LNCAP (cell line): ENCODE results near the gene BRD9.

Experiments
- TF ChIP-seq, protein P1 (sequence below): fragments of 450-650 bp; IDR thresholded peaks from 2 replicates; pipeline ENCODE4 v1.5.1; 2017; ENCODE audit warnings: mild to moderate bottlenecking

Gene BRD9

DNA sequence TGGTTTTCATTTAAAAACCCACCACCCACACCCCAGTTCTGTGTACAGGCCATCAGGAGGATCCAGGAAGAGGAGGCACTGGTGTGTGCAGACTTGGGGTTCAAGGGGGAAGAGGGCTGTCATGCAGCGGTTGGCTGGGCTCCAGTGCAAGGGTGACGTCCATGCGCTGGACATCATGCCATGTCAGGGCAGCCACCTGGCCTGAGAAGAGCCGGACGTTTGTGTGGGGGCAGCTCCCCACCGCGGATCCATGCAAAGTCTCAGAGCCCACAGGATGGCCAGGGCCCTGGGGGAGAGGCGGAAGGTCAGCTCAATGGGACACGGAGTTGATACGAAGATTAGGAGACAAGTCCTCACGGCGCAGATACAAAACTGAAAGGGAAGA, 11.1 kb downstream of the BRD9 start:
- TF ChIP-seq, protein P1, sequence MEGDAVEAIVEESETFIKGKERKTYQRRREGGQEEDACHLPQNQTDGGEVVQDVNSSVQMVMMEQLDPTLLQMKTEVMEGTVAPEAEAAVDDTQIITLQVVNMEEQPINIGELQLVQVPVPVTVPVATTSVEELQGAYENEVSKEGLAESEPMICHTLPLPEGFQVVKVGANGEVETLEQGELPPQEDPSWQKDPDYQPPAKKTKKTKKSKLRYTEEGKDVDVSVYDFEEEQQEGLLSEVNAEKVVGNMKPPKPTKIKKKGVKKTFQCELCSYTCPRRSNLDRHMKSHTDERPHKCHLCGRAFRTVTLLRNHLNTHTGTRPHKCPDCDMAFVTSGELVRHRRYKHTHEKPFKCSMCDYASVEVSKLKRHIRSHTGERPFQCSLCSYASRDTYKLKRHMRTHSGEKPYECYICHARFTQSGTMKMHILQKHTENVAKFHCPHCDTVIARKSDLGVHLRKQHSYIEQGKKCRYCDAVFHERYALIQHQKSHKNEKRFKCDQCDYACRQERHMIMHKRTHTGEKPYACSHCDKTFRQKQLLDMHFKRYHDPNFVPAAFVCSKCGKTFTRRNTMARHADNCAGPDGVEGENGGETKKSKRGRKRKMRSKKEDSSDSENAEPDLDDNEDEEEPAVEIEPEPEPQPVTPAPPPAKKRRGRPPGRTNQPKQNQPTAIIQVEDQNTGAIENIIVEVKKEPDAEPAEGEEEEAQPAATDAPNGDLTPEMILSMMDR: no peak

DNA sequence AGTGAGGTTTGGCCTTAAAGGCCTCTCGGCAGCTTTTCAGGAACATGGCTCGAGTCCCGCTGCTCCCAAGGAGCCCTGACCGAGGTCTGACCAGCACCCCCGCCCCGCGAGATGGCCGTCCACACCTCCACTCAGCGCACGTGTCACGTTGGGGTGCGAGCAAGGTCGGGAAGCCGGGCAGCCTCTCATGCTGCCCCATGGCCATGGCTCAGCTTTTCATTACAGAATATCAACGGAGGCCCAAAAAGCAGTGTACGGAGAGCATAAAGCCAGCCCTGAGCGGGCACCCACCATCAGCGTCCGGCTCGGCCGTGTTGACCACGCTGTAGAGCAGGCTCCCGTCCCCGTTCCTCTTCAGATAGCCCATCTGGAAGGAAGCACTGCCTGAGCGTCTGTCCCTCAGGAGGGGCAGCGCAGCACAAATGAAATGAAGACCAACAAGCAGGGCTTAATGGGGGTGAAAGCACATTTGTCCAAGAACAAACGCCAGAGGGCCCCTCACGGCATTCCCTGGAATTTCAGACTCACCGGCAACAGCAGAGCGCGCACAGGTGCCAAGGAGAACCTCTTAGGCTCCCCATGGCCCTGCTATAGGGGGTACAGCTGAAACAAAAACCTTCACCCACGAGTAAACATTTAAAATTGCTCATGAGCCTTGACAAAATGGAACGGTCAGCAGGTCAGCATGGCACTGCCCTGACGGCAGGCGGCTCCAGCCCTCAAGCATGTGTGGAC, 11.6 kb downstream of the BRD9 start:
- TF ChIP-seq, protein P1: no peak

DNA sequence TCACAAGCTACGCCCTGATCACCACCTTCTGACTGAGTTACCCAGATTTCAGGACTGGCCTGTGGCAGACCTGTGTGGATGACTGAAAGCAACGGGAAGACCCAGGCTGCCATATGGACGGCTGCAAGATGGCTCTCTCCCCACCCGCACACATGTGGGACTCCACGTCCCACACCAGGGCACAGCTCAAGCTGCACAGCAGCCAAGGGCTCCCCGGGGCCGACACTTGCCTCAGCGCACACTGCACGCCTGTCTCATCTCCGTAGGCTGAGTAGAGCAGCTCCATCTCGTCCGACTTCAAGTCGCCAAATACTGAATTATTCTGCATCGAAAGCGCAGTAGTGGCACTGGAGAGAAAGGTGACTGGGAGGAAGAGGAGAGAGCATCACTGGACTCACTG, 14.5 kb downstream of the BRD9 start:
- TF ChIP-seq, protein P1: no peak

DNA sequence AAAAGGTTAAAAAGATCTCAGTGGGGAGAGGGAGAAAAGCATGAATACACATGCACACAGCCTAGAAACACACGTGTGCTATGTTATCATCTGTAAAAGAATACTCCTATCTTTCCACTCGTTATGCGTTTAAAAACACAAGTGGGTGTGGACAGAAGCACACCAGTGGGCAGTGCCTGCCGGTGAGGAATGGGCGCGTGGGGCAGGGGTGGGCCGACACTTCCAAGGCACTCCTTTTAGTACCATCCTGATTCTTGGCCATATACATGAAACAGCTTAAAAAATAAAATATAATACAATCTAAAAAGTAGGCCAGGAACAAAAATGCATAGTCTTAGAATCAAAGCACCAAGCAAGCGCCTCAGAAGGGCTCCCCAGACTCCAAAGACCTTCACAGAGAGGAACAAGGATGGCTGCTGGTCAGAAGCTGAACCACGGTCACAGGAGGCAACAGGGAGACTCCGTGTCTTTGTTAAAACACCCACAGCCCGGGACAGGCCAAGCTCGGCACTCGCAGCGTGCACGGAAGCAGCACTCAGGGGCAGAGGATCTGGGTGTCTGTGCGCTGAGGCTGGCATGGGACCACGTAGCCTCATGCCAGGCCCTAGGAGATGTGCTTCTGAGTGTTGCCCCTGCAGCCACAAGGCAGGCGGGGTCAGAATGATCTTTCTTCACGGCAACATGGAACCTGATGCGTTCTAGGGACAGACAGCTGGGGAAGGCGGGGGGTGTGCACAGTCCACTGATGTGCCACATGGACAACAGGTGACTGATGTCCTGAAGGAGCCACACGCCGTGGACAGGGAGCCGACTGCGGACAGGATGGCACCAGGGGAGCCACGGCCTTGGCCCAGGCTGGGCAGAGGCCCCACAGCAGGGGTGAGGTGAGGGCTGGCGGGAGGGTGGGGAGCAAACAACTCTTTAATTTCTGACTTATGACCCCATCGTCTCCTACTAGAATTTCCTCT, 15.9 kb downstream of the BRD9 start:
- TF ChIP-seq, protein P1: no peak

DNA sequence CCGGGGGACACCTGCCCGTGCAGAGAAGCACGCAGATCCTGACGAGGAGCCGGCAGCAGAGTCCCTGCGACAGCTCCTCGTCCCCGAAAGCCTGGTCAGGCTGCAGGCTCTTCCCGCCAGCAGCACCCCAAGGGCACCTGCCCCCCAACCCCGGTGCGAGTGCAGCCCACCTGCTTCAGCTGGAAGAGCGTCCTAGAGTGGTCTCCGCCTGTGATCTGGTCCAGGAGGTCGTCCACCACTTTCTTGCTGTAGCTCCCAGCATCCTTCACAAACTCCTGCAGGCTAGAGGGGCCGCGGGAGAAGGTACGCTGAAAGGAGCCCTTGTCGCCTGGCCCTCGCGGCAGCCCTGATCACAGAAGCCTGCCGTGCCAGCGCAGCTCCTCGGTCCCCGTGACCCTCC, 16.7 kb downstream of the BRD9 start:
- TF ChIP-seq, protein P1: no peak

DNA sequence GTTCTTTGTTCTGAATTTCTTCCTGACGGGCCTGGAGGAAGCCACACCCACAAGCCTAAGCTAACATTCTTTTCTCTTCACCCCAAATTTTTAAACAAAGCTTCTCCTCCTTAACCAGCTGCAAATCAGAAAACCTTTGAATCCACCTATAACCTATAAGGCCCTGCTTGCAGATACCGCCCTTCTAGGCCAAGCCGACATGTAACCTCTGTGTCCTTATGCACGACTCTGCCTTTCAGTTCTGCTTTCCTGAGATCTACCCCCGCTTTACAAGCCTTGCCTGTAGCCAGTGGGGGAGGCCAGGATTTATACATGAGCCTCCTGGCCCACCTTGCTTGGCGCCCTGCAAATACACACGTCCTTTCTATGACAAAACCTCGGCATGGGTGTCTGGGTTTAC, 19.3 kb downstream of the BRD9 start:
- TF ChIP-seq, protein P1: no peak

GRCh38 chr5:872301-872700, 20.3 kb downstream of the BRD9 start:
- TF ChIP-seq, protein P1: no peak
